DMS114 treated with DMSO at 0.1 percent for 48 hours (cell line): ENCODE measurements around the gene SLC26A4.
A peak's percentile ranks its signal among the peaks of the same experiment; 100 is the strongest.

Source experiments
- DNase-seq: peaks from one replicate; lab custom pipeline; 2025; ENCODE audit not compliant: unreplicated experiment; lab: John Stamatoyannopoulos, UW

SLC26A4 gene

GRCh38 chr7:107659666-107660065 lies 962 bp upstream of the SLC26A4 start:
- DNase-seq = no peak

- DNase-seq = peak; percentile 12
Observed at GRCh38 chr7:107661081-107661864, 645 bp downstream of the SLC26A4 start.

GRCh38 chr7:107661865-107662379 lies 1.3 kb downstream of the SLC26A4 start:
- no peak for DNase-seq

GRCh38 chr7:107663196-107663595 lies 2.6 kb downstream of the SLC26A4 start:
- DNase-seq = no peak

GRCh38 chr7:107666790-107667189 lies 6.2 kb downstream of the SLC26A4 start:
- DNase-seq = no peak

- no peak for DNase-seq
Observed at GRCh38 chr7:107667341-107667740, 6.7 kb downstream of the SLC26A4 start.

- no peak for DNase-seq
Observed at GRCh38 chr7:107668296-107668695, 7.7 kb downstream of the SLC26A4 start.

- no peak for DNase-seq
Observed at GRCh38 chr7:107672183-107672582, 11.6 kb downstream of the SLC26A4 start.

GRCh38 chr7:107676249-107676648 lies 15.6 kb downstream of the SLC26A4 start:
- DNase-seq = no peak

GRCh38 chr7:107678110-107678753 lies 17.6 kb downstream of the SLC26A4 start:
- DNase-seq = no peak

GRCh38 chr7:107680478-107680877 lies 19.9 kb downstream of the SLC26A4 start:
- DNase-seq = no peak

- DNase-seq = no peak
Observed at GRCh38 chr7:107682886-107683285, 22.3 kb downstream of the SLC26A4 start.

GRCh38 chr7:107684287-107684686 lies 23.7 kb downstream of the SLC26A4 start:
- DNase-seq = no peak

GRCh38 chr7:107684947-107685463 lies 24.4 kb downstream of the SLC26A4 start:
- no peak for DNase-seq

- no peak for DNase-seq
Observed at GRCh38 chr7:107686816-107687387, 26.3 kb downstream of the SLC26A4 start.

GRCh38 chr7:107687656-107688055 lies 27.0 kb downstream of the SLC26A4 start:
- DNase-seq = no peak

- no peak for DNase-seq
Observed at GRCh38 chr7:107689553-107689952, 28.9 kb downstream of the SLC26A4 start.

- no peak for DNase-seq
Observed at GRCh38 chr7:107690084-107690483, 29.5 kb downstream of the SLC26A4 start.

- no peak for DNase-seq
Observed at GRCh38 chr7:107690611-107691010, 30.0 kb downstream of the SLC26A4 start.

GRCh38 chr7:107691716-107692115 lies 31.1 kb downstream of the SLC26A4 start:
- no peak for DNase-seq

GRCh38 chr7:107692501-107692900 lies 31.9 kb downstream of the SLC26A4 start:
- DNase-seq = no peak

- DNase-seq = no peak
Observed at GRCh38 chr7:107693396-107693795, 32.8 kb downstream of the SLC26A4 start.
